ENCODE data around the gene RNF5.

The RNF5 gene

GRCh38 chr6:32177183-32177787 lies 920 bp upstream of the RNF5 start:
- no peak for TF ChIP-seq RAD21 (IDR thresholded peaks at IDR 0.05; ENCODE audit: low read depth)
- TF ChIP-seq FOXM1 (IDR thresholded peaks at IDR 0.05; ENCODE audit: borderline replicate concordance, low read depth) = no peak
- no peak for TF ChIP-seq EP300 (IDR thresholded peaks at IDR 0.05; ENCODE audit: borderline replicate concordance)
- TF ChIP-seq EGR1 (IDR thresholded peaks at IDR 0.05) = no peak
- TF ChIP-seq TAF1 (IDR thresholded peaks at IDR 0.05; ENCODE audit: low read depth) = peak; percentile 56
- no peak; the same call in 1 of the 2 replicates for TF ChIP-seq MAX (IDR thresholded peaks at IDR 0.05)
- no peak for TF ChIP-seq USF1 (IDR thresholded peaks at IDR 0.05)
- peak; percentile 15; the same call in 1 of the 2 replicates for TF ChIP-seq TCF12 (IDR thresholded peaks at IDR 0.05; ENCODE audit: low read depth)
- TF ChIP-seq CREB1 (IDR thresholded peaks at IDR 0.05; ENCODE audit: low read depth) = peak; percentile 55; the same call in 1 of the 2 replicates
- no peak for TF ChIP-seq REST (IDR thresholded peaks at IDR 0.05; ENCODE audit: low read depth)
- TF ChIP-seq ZBTB7A (IDR thresholded peaks at IDR 0.05; ENCODE audit: low read depth) = no peak
- no peak for TF ChIP-seq NFIC (IDR thresholded peaks at IDR 0.05)
- no peak for TF ChIP-seq TEAD4 (IDR thresholded peaks at IDR 0.05)
- no peak for TF ChIP-seq CEBPB (IDR thresholded peaks at IDR 0.05)
- TF ChIP-seq YY1 (IDR thresholded peaks at IDR 0.05; ENCODE audit: low read depth) = peak; percentile 76

GRCh38 chr6:32178547-32179440 lies 589 bp downstream of the RNF5 start:
- no peak for TF ChIP-seq NFIC (IDR thresholded peaks at IDR 0.05)
- TF ChIP-seq USF1 (IDR thresholded peaks at IDR 0.05) = peak; percentile 77
- TF ChIP-seq MAX (IDR thresholded peaks at IDR 0.05) = no peak
- TF ChIP-seq TAF1 (IDR thresholded peaks at IDR 0.05; ENCODE audit: low read depth) = 0 out of 2 replicates have a peak, but pooled peaks have one; percentile 2

- TF ChIP-seq EGR1 (IDR thresholded peaks at IDR 0.05) (no peak), TCF12 (IDR thresholded peaks at IDR 0.05; ENCODE audit: low read depth) (no peak)
These were observed 1.7 kb downstream of the RNF5 start for GRCh38 chr6:32179766-32180405.

GRCh38 chr6:32181148-32181702 lies 3.0 kb downstream of the RNF5 start:
- no peak for TF ChIP-seq TAF1 (IDR thresholded peaks at IDR 0.05; ENCODE audit: low read depth)
- no peak for TF ChIP-seq CREB1 (IDR thresholded peaks at IDR 0.05; ENCODE audit: low read depth)
- TF ChIP-seq ZBTB7A (IDR thresholded peaks at IDR 0.05; ENCODE audit: low read depth) = no peak
- TF ChIP-seq RAD21 (IDR thresholded peaks at IDR 0.05; ENCODE audit: low read depth) = no peak
- TF ChIP-seq USF1 (IDR thresholded peaks at IDR 0.05) = no peak
- no peak for TF ChIP-seq TEAD4 (IDR thresholded peaks at IDR 0.05)
- no peak for TF ChIP-seq TCF12 (IDR thresholded peaks at IDR 0.05; ENCODE audit: low read depth)
- TF ChIP-seq EP300 (IDR thresholded peaks at IDR 0.05; ENCODE audit: borderline replicate concordance) = no peak
- TF ChIP-seq YY1 (IDR thresholded peaks at IDR 0.05; ENCODE audit: low read depth) = no peak
- no peak for TF ChIP-seq NFIC (IDR thresholded peaks at IDR 0.05)

GRCh38 chr6:32181915-32182529 lies 3.8 kb downstream of the RNF5 start:
- no peak for TF ChIP-seq CREB1 (IDR thresholded peaks at IDR 0.05; ENCODE audit: low read depth)
- TF ChIP-seq RAD21 (IDR thresholded peaks at IDR 0.05; ENCODE audit: low read depth) = no peak
- no peak for TF ChIP-seq ZBTB7A (IDR thresholded peaks at IDR 0.05; ENCODE audit: low read depth)
- TF ChIP-seq EP300 (IDR thresholded peaks at IDR 0.05; ENCODE audit: borderline replicate concordance) = no peak
- no peak for TF ChIP-seq FOXM1 (IDR thresholded peaks at IDR 0.05; ENCODE audit: borderline replicate concordance, low read depth)
- no peak for TF ChIP-seq TEAD4 (IDR thresholded peaks at IDR 0.05)
- TF ChIP-seq EGR1 (IDR thresholded peaks at IDR 0.05) = no peak
- no peak for TF ChIP-seq NFIC (IDR thresholded peaks at IDR 0.05)
- no peak for TF ChIP-seq TAF1 (IDR thresholded peaks at IDR 0.05; ENCODE audit: low read depth)
- no peak for TF ChIP-seq REST (IDR thresholded peaks at IDR 0.05; ENCODE audit: low read depth)
- TF ChIP-seq TCF12 (IDR thresholded peaks at IDR 0.05; ENCODE audit: low read depth) = no peak
- TF ChIP-seq CEBPB (IDR thresholded peaks at IDR 0.05) = no peak

Measured in Ishikawa (cell line).